Activated CD4-positive, alpha-beta T cell treated with anti-CD3 and anti-CD28 coated beads, Interleukin-2, amount 50 U/mL, for 16 hours (primary cell): Measurements from ENCODE around the gene ZNF473.

Source experiments
- DNase-seq: peaks from one replicate; pipeline ENCODE4 v3.0.0-alpha.2; 2020

ZNF473 gene

DNA sequence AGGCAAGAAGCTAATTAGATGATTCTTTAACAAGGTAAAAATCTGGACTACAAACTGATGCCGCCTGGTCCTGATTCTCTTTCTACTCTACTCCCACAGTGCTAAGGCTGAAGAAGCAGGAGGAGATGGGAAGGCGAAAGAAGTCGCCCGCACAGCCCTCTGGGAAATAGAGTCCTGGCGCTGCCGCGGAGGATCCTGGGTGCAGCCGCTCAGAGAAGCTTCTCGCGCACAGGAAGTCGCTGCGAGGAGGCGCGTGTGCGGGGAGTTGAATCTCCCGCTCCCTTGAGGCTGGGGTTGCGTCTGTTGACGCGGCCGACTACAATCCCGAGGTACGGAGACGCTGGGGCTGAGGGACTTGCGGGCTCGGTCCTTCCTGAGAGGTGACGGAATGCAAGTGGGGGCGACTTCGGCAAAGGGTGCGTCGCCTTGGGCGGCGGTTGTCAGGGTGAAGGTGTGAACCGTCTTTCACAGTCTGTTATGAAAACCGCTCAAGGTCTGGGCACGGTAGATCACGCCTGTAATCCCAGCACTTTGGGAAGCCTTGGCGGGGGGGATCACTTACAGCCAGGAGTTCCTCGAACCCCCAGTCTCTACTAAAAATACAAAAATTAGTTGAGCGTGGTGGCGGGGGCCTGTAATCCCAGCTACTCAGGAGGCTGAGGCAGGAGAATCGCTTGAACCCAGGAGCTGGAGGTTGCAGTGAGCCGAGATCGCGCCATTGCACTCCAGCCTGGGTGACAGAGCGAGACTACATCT is at the start of gene ZNF473:
ZNF473 (plus strand) TSS at position 212 of the 756 bp plus-strand sequence. CDS start 5,078 bp downstream, outside the sequence.
- peak; percentile 94 for DNase-seq

DNA sequence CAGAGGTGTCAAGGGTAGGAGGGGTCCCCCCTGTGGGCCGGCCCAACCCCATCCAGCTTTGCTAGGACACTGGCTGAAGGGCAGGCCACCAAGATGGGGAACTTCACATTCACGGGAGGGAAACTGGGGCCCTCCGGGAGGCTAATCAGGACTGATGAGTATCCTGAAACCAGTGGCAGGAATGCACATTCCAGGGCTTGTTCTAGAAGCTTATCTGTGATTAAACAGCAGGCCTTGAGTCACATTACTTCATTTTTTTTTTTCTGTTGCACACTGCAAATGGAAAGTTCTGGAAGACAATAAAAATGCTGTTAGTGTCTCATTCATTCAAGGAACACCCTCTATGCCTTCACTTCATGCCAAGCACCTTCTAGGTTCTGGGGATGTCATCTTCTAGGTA is 49.3 kb upstream of the ZNF473 start:
- DNase-seq: no peak

DNA sequence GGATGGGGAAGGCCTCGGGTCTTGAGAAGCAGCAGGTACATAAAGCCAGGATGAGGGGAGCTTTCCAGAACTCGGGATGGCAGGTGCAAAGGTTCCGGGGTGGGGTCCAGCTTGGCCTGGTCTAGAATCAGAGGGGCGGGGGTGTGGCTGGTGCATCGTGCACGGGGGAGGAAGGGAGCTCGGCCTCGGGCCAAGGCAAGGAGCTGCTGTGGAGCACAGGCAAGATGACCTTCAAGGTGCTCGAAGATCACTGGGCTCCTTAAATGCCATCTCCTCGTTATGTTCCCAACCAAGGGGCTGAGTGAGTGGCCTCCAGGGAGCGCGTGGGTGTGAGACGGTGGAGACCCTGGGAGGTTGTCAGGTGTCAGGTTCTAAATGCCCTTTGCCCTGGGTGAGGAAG is 48.7 kb upstream of the ZNF473 start:
- DNase-seq: no peak

DNA sequence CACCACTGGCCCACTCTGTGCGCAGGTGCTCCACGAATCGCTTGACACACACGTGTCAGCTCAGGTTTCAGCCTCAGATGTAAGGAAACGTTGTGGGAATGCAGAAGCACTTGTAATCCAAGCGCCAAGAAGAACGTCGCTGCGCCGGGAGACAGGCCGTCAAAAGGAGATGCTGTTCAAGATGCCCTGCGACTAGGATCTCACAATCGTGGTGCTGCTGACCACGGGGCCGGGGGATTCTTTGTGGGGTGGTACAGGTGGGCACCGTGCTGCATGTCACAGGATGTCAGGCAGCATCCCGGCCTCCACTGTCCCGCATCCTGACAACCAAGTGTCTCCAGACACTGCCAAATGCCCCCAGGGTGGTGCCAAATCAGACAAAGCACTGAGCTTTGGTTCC is 47.9 kb upstream of the ZNF473 start:
- DNase-seq: no peak

DNA sequence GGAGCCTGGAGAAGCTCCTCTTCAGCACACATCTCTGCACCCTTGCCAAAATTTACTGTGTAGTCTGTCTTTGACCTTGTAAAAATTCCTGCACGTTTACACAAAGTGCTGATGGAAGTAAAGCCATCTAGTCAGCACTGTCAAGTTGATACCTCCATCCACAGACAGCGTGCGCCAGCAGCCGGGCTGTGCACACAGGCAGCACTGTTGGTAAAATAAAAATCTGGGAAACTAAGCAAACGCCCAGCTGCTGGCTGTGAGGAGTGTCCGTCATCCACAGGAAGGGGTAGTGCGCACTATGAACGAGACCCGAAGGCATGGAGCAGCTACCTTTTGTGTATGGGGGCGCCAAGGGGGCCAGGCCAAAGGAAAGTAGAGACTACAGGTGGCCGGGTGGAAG is 47.5 kb upstream of the ZNF473 start:
- DNase-seq: no peak

DNA sequence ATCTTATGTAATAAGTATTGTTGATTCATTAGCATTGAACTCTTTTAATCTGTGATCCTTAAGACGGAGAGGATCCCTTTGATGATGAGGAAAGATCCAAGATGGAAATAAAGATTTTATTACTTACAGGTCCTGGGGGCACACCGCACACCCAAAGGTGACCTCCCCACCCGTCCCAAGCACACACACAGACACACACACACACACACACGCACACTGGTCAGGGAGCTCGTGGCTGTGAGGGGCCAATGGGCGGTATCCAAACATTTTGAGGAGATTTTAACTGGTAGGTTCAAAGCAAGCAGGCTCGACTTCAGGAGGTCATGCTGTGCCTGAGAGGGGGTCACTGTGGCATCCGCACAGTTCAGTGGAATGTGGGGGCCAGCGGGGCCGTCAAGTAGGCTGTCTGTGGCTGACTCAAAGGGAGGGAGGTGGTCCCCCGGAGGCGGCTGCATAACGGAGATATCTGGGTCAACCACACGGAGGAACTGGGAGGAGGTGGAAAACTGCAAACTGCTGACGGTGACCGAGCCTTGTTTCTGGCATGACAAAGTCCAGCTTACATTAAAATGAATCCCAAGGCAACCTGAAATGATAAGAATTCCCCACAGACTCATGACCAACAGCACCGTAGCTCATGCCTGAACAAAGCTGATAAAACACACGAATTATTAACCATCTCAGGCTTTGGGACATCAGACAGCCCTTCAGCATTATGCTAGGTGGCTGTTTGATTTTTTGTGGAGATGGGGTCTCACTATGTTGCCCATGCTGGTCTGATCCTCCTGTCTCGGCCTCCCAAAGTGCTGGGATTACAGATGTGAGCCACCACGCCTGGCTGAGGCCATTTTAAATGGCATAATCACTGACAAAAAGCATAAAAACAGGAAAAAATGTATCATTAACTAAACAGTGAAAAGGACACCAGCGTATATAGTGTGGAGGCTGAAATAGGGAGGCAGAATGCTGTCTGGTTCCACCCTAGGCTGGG is 43.9 kb upstream of the ZNF473 start:
- no peak for DNase-seq

DNA sequence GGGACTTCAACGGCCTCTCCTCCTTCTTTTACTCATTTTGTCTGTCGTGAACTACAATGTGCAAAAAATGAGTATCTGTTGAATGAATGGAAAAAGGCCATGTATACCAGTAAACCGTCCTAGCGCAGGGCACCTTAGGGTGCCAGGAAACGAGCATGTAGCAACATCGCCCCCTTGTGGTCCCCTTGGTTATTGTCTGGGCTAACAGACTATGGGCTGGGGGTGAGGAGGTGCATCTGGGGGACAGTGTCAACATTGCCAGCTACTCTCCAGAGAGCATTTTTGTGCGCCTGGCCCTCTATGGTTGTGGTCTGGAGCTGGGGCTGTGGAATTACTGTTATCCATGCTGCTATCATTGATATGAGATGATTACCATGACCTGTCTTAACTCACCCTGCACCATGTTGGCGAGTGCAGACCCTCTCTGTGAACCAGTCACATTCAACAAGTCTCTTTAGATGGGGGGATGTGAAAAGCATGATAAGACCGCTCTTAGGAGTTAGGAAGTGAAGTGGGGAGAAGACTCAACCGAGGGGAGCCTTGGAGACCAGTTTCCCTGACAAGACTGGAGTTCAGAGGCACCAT is 42.1 kb upstream of the ZNF473 start:
- peak; percentile 77 for DNase-seq

DNA sequence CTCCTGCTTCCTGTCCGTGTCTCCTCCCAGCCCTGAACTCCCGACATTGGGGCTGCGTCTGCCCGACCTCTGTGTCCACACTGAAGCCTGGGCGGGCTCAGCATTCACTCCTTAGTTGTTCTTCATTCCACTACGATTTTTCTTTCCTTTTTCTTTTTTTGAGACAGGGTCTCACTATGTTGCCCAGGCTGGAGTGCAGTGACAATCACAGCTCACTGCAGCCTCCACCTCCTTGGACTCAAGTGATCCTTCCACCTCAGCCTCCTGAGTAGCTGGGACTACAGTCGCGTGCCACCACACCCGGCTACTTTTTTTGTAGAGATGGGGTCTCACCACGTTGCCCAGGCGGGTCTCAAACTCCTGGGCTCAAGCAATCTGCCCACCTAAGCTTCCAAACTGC is 41.3 kb upstream of the ZNF473 start:
- DNase-seq: no peak

DNA sequence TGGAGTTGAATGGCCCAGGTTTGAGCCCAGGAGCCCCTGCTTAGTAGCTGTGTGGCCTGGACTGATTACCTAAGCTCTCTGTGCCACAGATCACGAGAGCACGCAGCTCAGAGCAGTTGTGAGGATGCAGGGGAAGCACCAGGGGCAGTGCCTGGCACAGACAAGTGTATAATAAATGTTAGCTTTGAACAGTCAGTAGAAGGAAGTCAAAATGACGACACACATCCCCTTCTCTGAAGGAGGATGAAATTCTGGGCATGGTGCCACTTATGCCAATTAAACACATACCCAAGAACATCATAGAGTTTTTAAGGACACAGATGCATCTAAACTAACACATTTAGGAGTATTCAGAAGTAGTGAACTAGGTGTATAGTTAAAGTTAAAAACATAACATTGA is 39.9 kb upstream of the ZNF473 start:
- DNase-seq: no peak

DNA sequence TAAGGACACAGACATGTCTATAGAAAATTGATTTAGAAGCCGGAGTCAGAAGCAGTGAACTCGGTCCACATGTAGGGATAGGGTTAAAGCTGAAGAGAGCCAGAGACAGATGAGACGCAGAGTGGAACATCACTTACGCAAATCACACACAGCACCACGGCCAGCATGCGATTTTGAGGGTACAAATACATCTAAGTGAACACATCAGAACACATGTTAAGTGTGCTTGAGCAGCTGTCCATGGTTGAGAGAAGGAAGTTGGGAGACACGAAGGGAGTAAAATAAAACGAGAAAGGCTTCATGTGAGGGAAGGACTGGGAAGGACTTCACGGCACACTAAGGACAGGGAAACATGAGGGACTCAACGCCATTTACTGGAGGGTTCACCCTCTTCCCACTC is 39.5 kb upstream of the ZNF473 start:
- no peak for DNase-seq

DNA sequence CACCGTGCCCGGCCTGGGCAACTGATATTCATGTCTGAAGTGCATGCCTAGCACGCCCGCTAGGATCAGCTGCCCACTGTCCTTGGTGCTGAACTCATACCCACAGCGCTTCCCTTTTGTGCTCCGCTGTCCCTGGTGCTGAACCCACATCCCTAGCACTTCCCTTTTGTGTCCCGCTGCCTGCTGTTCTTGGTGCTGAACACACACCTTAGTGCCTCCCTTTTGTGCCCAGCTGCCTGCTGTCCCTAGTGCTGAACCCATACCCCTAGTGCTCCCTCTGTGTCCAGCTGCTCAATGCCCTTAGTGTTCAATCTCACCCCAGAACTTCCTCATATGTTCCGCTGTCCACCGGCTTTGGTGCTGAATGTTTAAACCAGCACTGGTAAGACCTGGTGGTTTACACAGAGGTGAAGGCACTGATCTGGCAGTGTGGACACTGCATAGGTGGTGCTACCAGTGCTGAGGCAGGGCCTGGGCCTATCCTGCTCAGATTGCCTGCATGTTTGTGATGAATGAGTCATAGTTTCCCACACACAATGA is 38.6 kb upstream of the ZNF473 start:
- peak; percentile 78 for DNase-seq

DNA sequence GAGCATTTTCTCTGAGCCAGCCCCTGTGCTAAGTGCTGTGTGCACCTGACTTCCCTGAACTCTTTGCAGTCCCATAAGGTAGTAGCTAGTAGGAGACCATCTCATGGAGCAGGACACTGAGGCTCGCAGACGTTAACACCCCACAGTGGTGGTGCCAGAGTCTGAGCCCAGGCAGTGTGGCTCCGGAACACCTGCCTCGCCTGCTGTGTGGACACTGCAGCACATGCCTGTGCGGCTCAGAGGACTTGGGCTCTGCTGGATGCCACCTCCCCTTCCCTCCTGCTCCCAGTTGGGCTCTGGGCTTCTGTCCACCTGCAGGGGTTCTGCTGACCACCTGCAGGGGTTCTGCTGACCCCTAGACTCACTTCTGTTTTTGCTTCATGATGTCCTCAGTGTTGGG is 37.8 kb upstream of the ZNF473 start:
- DNase-seq: no peak

DNA sequence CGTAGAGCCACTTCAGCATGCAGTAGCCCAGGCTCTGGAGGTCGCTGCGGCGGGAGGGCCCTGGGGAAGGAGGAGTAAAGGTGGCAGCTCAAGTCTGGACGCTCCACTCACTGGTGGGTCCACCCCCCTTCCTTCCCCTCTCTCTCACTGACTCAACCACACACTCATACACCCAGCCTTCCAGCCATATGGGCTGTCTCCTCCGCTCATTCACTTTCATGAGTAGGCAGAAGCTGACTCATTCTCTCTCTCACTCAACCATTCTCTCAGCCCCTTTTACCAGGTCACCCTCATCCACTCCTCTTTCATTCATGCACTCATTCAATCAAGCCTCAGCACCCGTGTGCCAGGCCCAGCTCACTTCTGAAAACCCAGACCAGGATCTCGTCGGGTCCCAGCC is 37.4 kb upstream of the ZNF473 start:
- DNase-seq: peak; percentile 26

DNA sequence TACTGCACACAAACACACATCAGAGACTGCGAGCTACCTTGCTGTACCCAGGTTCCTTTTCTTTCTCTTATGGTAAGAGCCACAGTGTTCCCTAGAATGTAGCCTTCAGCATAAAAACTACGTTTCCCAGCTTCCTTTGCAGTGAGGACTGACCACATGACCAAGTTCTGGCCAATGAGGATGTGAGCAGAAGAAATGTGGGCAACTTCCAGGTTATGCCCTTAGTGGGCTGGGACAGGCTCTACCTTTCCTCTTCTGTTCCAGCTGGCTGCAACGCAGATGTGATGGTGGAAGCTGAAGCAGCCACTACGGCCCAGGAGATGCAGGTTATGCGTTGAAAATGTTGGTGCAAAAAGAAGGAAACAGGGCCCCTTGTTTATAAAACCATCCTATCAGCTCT is 28.1 kb upstream of the ZNF473 start:
- DNase-seq: peak; percentile 53

DNA sequence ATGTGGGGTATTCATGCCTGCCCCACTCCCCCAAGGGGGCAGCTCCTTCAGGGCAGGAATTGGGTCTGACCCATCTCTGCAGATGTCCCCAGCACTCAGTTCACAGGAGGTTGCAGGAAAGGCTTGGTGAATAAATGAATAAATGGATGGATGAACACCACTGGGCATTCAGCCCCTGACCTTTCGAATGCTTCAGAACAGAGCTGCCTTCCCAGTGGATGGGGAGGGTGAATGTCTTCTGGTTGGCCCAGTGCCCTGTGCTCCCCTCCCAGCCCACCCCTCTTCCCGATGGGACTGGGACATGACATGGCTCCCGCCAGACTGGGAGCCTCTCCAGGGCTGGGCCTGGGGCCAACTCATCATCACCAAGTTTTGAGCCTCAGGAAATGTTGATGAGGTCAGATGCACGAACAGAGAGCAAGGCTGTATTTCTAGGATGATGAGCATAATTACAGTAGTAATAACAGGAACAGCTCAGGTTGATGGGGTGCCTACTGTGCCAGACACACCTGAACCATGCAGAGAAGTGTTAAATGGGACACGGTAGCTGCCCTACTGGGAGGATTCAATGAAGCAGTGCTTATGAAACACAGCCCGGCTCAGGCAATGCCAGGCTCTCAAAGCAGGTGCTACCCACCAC is 26.3 kb upstream of the ZNF473 start:
- DNase-seq: no peak

DNA sequence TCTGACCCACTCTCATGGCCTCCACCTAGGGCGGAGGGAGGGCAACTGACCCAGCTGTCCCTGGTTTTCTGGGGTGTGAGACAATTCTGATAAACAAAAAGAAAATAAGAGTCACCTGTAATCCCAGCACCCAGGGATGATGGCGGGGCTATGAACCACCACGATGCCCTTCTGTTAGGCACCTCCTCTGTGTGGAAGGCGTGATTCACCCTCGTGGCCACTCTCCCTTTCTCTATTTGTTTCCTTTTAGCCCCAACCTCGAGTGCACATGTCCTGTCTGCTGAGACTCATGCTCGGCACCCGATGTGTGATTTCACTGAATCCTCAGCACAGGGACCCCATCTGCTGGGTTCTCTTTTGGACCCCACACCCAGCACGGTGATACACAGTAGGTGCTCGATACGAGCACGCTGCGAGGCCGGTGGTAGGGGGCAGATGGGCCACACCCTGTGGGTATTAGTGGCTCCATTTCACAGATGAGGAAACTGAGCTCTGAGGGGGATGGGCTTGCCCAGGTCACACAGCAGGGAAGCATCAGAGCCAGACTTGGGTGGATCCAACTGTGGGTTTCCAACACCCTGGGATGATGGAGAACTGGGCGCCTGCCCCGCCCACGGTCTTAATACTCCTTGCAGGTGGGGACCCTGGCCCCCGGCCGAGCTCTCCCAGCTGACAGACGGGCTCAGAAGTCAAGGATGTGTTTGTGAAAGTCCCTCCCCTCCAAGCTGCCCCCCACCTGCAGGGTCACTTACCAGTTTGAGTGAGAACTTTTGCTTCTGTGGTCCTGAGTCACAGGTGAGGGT is 25.6 kb upstream of the ZNF473 start:
- no peak for DNase-seq

DNA sequence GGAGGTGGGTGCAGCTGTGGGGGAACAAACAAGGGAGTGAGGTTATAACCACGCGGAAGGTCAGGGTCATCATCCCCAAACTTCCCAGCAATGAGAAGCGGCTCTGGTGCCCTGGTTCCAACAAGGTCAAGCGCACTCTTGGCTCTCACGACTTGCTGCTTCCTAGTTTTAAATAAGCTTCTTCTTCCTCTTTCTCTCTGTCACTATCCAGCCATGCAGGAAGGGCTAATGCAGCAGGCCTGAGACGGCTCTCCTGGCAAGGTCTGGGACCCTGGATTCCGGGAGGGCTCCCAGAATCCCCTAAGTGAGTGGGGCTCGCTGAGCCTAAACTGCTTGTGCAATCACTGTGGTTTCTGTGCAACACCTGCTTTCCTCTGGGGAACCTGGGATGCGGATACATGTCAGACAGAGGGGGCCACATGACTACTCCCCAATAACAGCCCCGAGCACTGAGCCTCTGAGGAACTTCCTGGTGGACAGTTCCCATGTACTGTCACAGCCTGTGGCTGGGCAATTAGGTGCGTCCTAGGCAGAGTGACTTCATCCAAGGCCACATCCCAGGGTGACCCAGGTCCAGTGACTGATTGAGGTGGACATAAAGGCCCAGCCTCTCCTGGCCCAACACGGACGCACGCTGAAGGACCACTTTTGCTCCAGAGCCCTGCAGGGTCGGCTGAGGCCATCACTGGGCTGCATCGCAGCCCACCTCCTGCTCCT is 24.8 kb upstream of the ZNF473 start:
- no peak for DNase-seq

DNA sequence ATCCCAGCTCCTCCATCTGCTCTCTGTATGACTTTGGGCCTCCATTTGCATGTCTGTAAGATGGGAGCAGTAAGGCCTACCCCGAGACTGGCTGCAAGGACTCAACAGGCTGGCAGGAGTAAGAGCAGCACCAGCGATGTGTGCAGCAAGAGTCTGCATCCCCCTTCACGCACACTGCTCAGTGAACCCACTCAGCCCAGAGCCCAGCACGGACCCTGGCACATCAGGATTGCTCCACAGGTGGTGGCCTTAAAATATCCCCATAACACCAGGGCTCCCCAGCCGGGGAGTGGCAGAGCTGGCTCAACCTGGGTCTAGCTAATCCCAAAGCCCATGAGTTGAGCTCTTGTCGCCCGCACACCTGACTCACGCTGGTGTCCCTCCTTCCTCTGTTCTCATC is 24.0 kb upstream of the ZNF473 start:
- DNase-seq: no peak

DNA sequence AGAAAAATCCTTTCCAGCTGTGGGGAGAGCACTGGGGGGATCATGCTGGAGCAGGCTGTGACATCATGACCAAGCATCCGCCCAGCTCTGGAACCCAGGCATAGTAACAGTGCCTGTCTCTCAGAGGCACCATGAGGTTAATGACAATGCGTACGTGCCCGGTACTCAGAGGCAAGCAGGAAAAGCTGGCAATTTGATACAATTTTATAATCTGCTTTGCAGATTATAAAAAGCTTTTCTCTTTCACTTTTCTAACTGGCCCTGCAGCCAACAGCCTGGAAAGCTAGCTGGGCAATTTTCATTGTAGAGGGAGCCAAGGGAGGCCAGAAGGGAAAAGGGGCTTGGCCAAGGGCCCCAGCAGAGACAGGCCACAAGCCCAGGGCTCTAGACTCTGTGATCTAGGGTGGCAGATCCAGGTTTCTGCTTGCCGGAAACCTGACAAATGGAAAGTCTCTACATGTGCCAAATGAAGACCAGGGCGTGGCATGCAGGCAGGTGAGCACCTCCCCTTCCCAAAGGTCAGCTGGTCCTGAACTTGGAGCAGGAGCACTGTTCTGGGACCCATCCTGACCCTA is 23.3 kb upstream of the ZNF473 start:
- no peak for DNase-seq

DNA sequence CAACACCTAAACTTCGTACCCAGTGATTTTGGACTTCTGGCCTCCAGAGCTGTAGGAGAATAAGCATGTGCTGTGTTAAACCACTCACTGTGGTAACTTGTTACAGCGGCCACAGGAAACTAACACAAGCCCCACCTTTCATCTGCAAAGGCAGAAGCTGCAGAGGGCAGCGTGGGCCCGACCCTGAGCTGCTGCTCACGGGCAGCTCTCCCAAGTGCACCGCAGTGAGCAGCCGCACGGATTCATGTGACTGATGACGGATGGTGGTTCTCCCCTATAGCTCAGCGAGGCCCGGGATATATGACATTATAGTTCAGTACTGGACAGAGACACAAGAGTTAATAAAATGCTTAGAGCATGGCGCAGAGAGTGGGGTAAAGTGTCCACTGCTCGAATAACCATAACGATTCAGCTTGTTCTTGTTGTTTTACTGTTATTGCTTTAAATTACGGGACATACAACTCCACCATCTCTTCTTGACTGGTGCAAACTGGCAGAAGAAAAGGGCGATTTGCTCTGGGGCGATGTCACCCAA is 22.5 kb upstream of the ZNF473 start:
- no peak for DNase-seq
